A673 (cell line): ENCODE data around the gene NR2C2. TPM values are rescaled to one million over a fixed set of nuclear protein-coding genes. Genes with fewer than 3 reads are reported as not detected.

Experiments
- BruUV-seq: library from RNA; stranded (reverse); fragments of 400-500 nt; replicated peaks from 2 replicates; lab custom pipeline; 2021; lab: Mats Ljungman, UMichigan
- CTCF ChIA-PET: fragments of 300-600 bp; sonication (Branson Sonifier 250); formaldehyde crosslinking; loops from one replicate; lab custom pipeline; 2022; ENCODE audit warnings: antibody characterized with exemption; lab: Charles Lee
- POLR2A ChIA-PET: fragments of 300-600 bp; sonication (Branson Sonifier 250); formaldehyde crosslinking; loops from one replicate; lab custom pipeline; 2022; ENCODE audit warnings: antibody characterized with exemption; ENCODE audit not compliant: low non-redundant PET; lab: Charles Lee
- DNase-seq: peaks from one replicate; pipeline ENCODE4 v3.0.0-alpha.2; 2015; ENCODE audit warnings: low spot score
- H3K27ac ChIP-seq: fragments of 200-600 bp; sonication (generic); 2 replicates; pipeline ENCODE4 v1.5.1; 2016; ENCODE audit warnings: mixed run types, low read depth, mild to moderate bottlenecking, mixed read lengths, antibody characterized with exemption, low read length; ENCODE audit not compliant: poor library complexity, severe bottlenecking
- H3K27me3 ChIP-seq: fragments of 200-600 bp; sonication (generic); replicated peaks from 2 replicates; pipeline ENCODE4 v1.6.1; 2017; ENCODE audit warnings: mixed run types, low read depth, mild to moderate bottlenecking, mixed read lengths, antibody characterized with exemption, low read length; ENCODE audit not compliant: insufficient read depth, poor library complexity
- H3K36me3 ChIP-seq: fragments of 200-600 bp; sonication (generic); 2 replicates; pipeline ENCODE4 v1.6.1; 2016; ENCODE audit warnings: mixed run types, mild to moderate bottlenecking, mixed read lengths, antibody characterized with exemption, low read length; ENCODE audit not compliant: insufficient read depth, poor library complexity, severe bottlenecking
- H3K4me1 ChIP-seq: fragments of 200-600 bp; sonication (generic); 2 replicates; pipeline ENCODE4 v1.6.1; 2017; ENCODE audit warnings: mixed run types, mild to moderate bottlenecking, mixed read lengths, antibody characterized with exemption, low read length; ENCODE audit not compliant: insufficient read depth, poor library complexity, severe bottlenecking
- H3K4me3 ChIP-seq: fragments of 200-600 bp; sonication (generic); 2 replicates; pipeline ENCODE4 v1.5.1; 2016; ENCODE audit warnings: low read depth, mixed run types, mild to moderate bottlenecking, mixed read lengths, low read length; ENCODE audit not compliant: poor library complexity, severe bottlenecking
- H3K9me3 ChIP-seq: fragments of 200-600 bp; sonication (generic); 2 replicates; pipeline ENCODE4 v1.6.1; 2016; ENCODE audit warnings: mixed run types, low read depth, mild to moderate bottlenecking, mixed read lengths, antibody characterized with exemption, low read length; ENCODE audit not compliant: poor library complexity, severe bottlenecking
- EZH2 ChIP-seq: fragments of 200-600 bp; sonication (generic); IDR thresholded peaks from 2 replicates; pipeline ENCODE4 v1.6.1; 2017; ENCODE audit warnings: borderline replicate concordance, low read depth, mild to moderate bottlenecking, mixed read lengths, antibody characterized with exemption, low read length; ENCODE audit not compliant: poor library complexity, severe bottlenecking
- intact Hi-C: fragments of 100-400 bp; cut with micrococcal nuclease; formaldehyde crosslinking; loops from one replicate; pipeline ENCODE4 v1.10.0; 2022; ENCODE audit not compliant: unreplicated experiment
- total RNA-seq: library from RNA; stranded (reverse); gene quantifications from 2 replicates; pipeline ENCODE4 v1.2.3, GENCODE V29; 2021
- TF ChIP-seq, protein P1 (sequence below): fragments of 300-800, 200-600 bp; sonication (generic); conservative IDR thresholded peaks from 2 replicates; pipeline ENCODE4 v1.5.1; 2017; ENCODE audit warnings: low read depth, mild to moderate bottlenecking, antibody characterized with exemption, low read length, moderate library complexity, mixed read lengths

The NR2C2 gene
- total RNA-seq, 1 experiment from 2014 or later, result 56.5 TPM

DNA sequence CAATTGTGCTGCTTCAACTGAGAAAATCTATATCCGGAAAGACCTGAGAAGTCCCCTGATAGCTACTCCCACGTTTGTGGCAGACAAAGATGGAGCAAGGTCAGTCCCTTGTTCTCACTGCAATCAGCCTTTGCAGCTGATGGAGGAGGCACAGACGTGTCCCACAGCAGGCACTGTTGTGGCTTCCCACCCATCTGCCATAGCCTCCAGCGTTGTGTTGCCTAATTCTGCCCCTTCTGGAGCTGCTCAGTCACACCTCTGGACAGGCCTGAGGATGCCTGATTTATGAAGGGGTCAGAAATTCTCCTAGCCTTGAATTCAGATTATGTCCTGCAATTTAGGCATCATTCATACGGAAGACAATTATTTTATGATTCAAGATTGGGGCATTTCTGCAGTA, 75.9 kb downstream of the NR2C2 start:
- no peak for TF ChIP-seq EZH2
- TF ChIP-seq, protein P1, sequence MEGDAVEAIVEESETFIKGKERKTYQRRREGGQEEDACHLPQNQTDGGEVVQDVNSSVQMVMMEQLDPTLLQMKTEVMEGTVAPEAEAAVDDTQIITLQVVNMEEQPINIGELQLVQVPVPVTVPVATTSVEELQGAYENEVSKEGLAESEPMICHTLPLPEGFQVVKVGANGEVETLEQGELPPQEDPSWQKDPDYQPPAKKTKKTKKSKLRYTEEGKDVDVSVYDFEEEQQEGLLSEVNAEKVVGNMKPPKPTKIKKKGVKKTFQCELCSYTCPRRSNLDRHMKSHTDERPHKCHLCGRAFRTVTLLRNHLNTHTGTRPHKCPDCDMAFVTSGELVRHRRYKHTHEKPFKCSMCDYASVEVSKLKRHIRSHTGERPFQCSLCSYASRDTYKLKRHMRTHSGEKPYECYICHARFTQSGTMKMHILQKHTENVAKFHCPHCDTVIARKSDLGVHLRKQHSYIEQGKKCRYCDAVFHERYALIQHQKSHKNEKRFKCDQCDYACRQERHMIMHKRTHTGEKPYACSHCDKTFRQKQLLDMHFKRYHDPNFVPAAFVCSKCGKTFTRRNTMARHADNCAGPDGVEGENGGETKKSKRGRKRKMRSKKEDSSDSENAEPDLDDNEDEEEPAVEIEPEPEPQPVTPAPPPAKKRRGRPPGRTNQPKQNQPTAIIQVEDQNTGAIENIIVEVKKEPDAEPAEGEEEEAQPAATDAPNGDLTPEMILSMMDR, result no peak
- intact Hi-C loops, result no loop called here
- ChIA-PET CTCF (no interaction called here), POLR2A (no interaction called here)
- H3K36me3 ChIP-seq, result peaks cover 68% of the 10 kb centered on the region
- no peaks in the 10 kb centered on the region for H3K4me1 ChIP-seq
- H3K9me3 ChIP-seq, result no peaks in the 10 kb centered on the region
- DNase-seq, result no peak
- no peak overlapping the region for H3K4me3 ChIP-seq
- no peaks in the 10 kb centered on the region for H3K27me3 ChIP-seq
- BruUV-seq, result no TSS peak
- no peak overlapping the region for H3K27ac ChIP-seq

GRCh38 chr3:15023719-15024118, 76.3 kb downstream of the NR2C2 start:
- peaks cover 70% of the 10 kb centered on the region for H3K36me3 ChIP-seq

GRCh38 chr3:15029625-15030024, 82.2 kb downstream of the NR2C2 start:
- ChIA-PET POLR2A (no interaction called here), CTCF (no interaction called here)
- no peak overlapping the region for H3K27ac ChIP-seq
- H3K36me3 ChIP-seq, result peaks cover 72% of the 10 kb centered on the region
- BruUV-seq, result no TSS peak
- no peaks in the 10 kb centered on the region for H3K4me1 ChIP-seq
- TF ChIP-seq EZH2, result no peak
- TF ChIP-seq, protein P1, result no peak
- intact Hi-C loops, result no loop called here
- no peak for DNase-seq
- H3K9me3 ChIP-seq, result no peaks in the 10 kb centered on the region
- no peak overlapping the region for H3K4me3 ChIP-seq
- H3K27me3 ChIP-seq, result no peaks in the 10 kb centered on the region

More at GRCh38 chr3:15023719-15024118, 76.3 kb downstream of the NR2C2 start:
- Histone ChIP-seq H3K4me1 (no peaks in the 10 kb centered on the region), H3K27me3 (no peaks in the 10 kb centered on the region), H3K9me3 (no peaks in the 10 kb centered on the region), H3K4me3 (no peak overlapping the region), H3K27ac (no peak overlapping the region)
- DNase-seq, result no peak
- BruUV-seq, result no TSS peak
- CTCF ChIA-PET, result no interaction called here
- TF ChIP-seq, protein P1, result no peak
- no peak for TF ChIP-seq EZH2
- intact Hi-C loops, result no loop called here
- POLR2A ChIA-PET, result no interaction called here
